SU-DHL-6 (cell line): ENCODE measurements around the gene FFAR4.

Experiments used
- H2AFZ ChIP-seq: fragments of 200-600 bp; sonication (generic); 2 replicates; pipeline ENCODE4 v1.6.1; 2014; ENCODE audit warnings: low read depth, mild to moderate bottlenecking, moderate library complexity, mixed read lengths, antibody characterized with exemption, low read length; ENCODE audit not compliant: severe bottlenecking
- H3F3A ChIP-seq: fragments of 200-600 bp; shearing (Covaris generic); 2 replicates; pipeline ENCODE4 v1.6.0; 2016; ENCODE audit warnings: antibody characterized with exemption, mild to moderate bottlenecking; ENCODE audit not compliant: insufficient read depth
- H3K27ac ChIP-seq: fragments of 200-600 bp; sonication (generic); 2 replicates; pipeline ENCODE4 v1.5.1; 2016; ENCODE audit warnings: low read depth, mild to moderate bottlenecking, low read length, moderate library complexity, mixed read lengths
- H3K27me3 ChIP-seq: fragments of 200-600 bp; sonication (generic), shearing (Covaris generic); 2 replicates; pipeline ENCODE4 v1.6.0; 2014; ENCODE audit warnings: mild to moderate bottlenecking, low read length
- H3K36me3 ChIP-seq: fragments of 200-600 bp; sonication (generic); 2 replicates; pipeline ENCODE4 v1.6.1; 2014; ENCODE audit warnings: mild to moderate bottlenecking, low read length, mixed read lengths
- H3K4me2 ChIP-seq: fragments of 300-600, 200-600 bp; shearing (Covaris generic), sonication (generic); 2 replicates; pipeline ENCODE4 v1.6.0; 2014; ENCODE audit warnings: low read length, low read depth, mild to moderate bottlenecking; ENCODE audit not compliant: poor library complexity, severe bottlenecking
- H3K4me3 ChIP-seq: fragments of 200-600 bp; sonication (generic); 2 replicates; pipeline ENCODE4 v1.5.1; 2014; ENCODE audit warnings: antibody characterized with exemption, low read length, mild to moderate bottlenecking, mixed read lengths; ENCODE audit not compliant: insufficient read depth, poor library complexity, severe bottlenecking
- H3K79me2 ChIP-seq: fragments of 200-600 bp; sonication (generic); 2 replicates; pipeline ENCODE4 v1.6.1; 2014; ENCODE audit warnings: mild to moderate bottlenecking, low read length, moderate library complexity; ENCODE audit not compliant: insufficient read depth
- H3K9ac ChIP-seq: fragments of 200-600 bp; sonication (generic); 2 replicates; pipeline ENCODE4 v1.7.0; 2014; ENCODE audit warnings: mild to moderate bottlenecking, low read length
- H3K9me2 ChIP-seq: fragments of 200-600 bp; sonication (generic); replicated peaks from 2 replicates; pipeline ENCODE4 v1.6.1; 2014; ENCODE audit warnings: low read length; ENCODE audit not compliant: insufficient read depth
- H3K9me3 ChIP-seq: fragments of 200-600 bp; sonication (generic); 2 replicates; pipeline ENCODE4 v1.6.1; 2014; ENCODE audit warnings: low read length, mixed read lengths; ENCODE audit not compliant: insufficient read depth
- H4K20me1 ChIP-seq: fragments of 200-600 bp; sonication (generic); 2 replicates; pipeline ENCODE4 v1.6.1; 2014; ENCODE audit warnings: low read depth, mild to moderate bottlenecking, antibody characterized with exemption, low read length, moderate library complexity, mixed read lengths
- CTCF ChIP-seq: fragments of 200-600 bp; sonication (generic); IDR thresholded peaks from one replicate; pipeline ENCODE4 v1.5.1; 2017; ENCODE audit warnings: antibody characterized with exemption, mild to moderate bottlenecking, low read length, moderate library complexity; ENCODE audit not compliant: insufficient read depth, poor library complexity, severe bottlenecking
- EZH2phosphoT487 ChIP-seq: fragments of 200-600 bp; sonication (generic), shearing (Covaris generic); conservative IDR thresholded peaks from 2 replicates; pipeline ENCODE4 v1.6.1; 2018; ENCODE audit warnings: mild to moderate bottlenecking, antibody characterized with exemption, low read length, moderate library complexity, mixed read lengths

The FFAR4 gene

GRCh38 chr10:93559490-93559889, 7.0 kb upstream of the FFAR4 start:
- no peaks in the 10 kb centered on the region for H3K9me2 ChIP-seq
- no peak overlapping the region for H3K27ac ChIP-seq
- H3K9ac ChIP-seq: no peak overlapping the region
- H3K9me3 ChIP-seq: no peaks in the 10 kb centered on the region
- no peak overlapping the region for H3K4me3 ChIP-seq
- H3K36me3 ChIP-seq: no peaks in the 10 kb centered on the region
- H4K20me1 ChIP-seq: no peaks in the 10 kb centered on the region
- H3K27me3 ChIP-seq: no peaks in the 10 kb centered on the region
- H3K4me2 ChIP-seq: no peak overlapping the region
- H3K79me2 ChIP-seq: no peaks in the 10 kb centered on the region
- H2AFZ ChIP-seq: no peak overlapping the region
- no peak for TF ChIP-seq EZH2phosphoT487
- no peak for TF ChIP-seq CTCF
- H3F3A ChIP-seq: no peaks in the 10 kb centered on the region

- no peaks in the 10 kb centered on the region for H3K27me3 ChIP-seq
- no peaks in the 10 kb centered on the region for H3K9me3 ChIP-seq
- H3K4me3 ChIP-seq: no peak overlapping the region
- H3K27ac ChIP-seq: no peak overlapping the region
- TF ChIP-seq EZH2phosphoT487 (no peak), CTCF (no peak)
- H2AFZ ChIP-seq: no peak overlapping the region
- H3K9me2 ChIP-seq: no peaks in the 10 kb centered on the region
- H3K4me2 ChIP-seq: no peak overlapping the region
- no peaks in the 10 kb centered on the region for H3F3A ChIP-seq
- H3K79me2 ChIP-seq: no peaks in the 10 kb centered on the region
- H3K36me3 ChIP-seq: no peaks in the 10 kb centered on the region
- H3K9ac ChIP-seq: no peak overlapping the region
- no peaks in the 10 kb centered on the region for H4K20me1 ChIP-seq
Observed at GRCh38 chr10:93560541-93560940, 5.9 kb upstream of the FFAR4 start.

GRCh38 chr10:93565446-93565845, 1.0 kb upstream of the FFAR4 start:
- Histone ChIP-seq H3K9me3 (no peaks in the 10 kb centered on the region), H4K20me1 (no peaks in the 10 kb centered on the region), H3K27me3 (no peaks in the 10 kb centered on the region), H3K4me2 (no peak overlapping the region), H3F3A (no peaks in the 10 kb centered on the region), H3K27ac (no peak overlapping the region), H3K36me3 (no peaks in the 10 kb centered on the region), H3K9ac (no peak overlapping the region), H2AFZ (no peak overlapping the region), H3K9me2 (no peaks in the 10 kb centered on the region), H3K79me2 (no peaks in the 10 kb centered on the region), H3K4me3 (no peak overlapping the region)
- TF ChIP-seq EZH2phosphoT487 (no peak), CTCF (no peak)
